GM21737 (cell line): ENCODE measurements around the gene ICAM2.

Source experiments
- ATAC-seq: cut with Tn5 transposase; IDR thresholded peaks from one replicate; pipeline ENCODE4 v1.9.1; 2021; ENCODE audit warnings: mild to moderate bottlenecking, moderate library complexity; ENCODE audit not compliant: unreplicated experiment

The ICAM2 gene

GRCh38 chr17:64045176-64045575, 24.7 kb upstream of the ICAM2 start:
- no peak for ATAC-seq

GRCh38 chr17:64042700-64043485, 22.5 kb upstream of the ICAM2 start:
- no peak for ATAC-seq

GRCh38 chr17:64041912-64042311, 21.5 kb upstream of the ICAM2 start:
- ATAC-seq: no peak

GRCh38 chr17:64040206-64040605, 19.8 kb upstream of the ICAM2 start:
- ATAC-seq: no peak

- no peak for ATAC-seq
These were observed 18.6 kb upstream of the ICAM2 start for GRCh38 chr17:64039106-64039400.

- ATAC-seq: no peak
These were observed 18.1 kb upstream of the ICAM2 start for GRCh38 chr17:64038331-64039105.

GRCh38 chr17:64037802-64038201, 17.4 kb upstream of the ICAM2 start:
- no peak for ATAC-seq

GRCh38 chr17:64037180-64037579, 16.7 kb upstream of the ICAM2 start:
- ATAC-seq: no peak

- ATAC-seq: no peak
These were observed 15.9 kb upstream of the ICAM2 start for GRCh38 chr17:64036198-64036922.

GRCh38 chr17:64032081-64032480, 11.6 kb upstream of the ICAM2 start:
- ATAC-seq: no peak

- no peak for ATAC-seq
These were observed 8.5 kb upstream of the ICAM2 start for GRCh38 chr17:64028874-64029464.

GRCh38 chr17:64025732-64026294, 5.4 kb upstream of the ICAM2 start:
- ATAC-seq: no peak

GRCh38 chr17:64024781-64025731, 4.6 kb upstream of the ICAM2 start:
- ATAC-seq: no peak

- no peak for ATAC-seq
These were observed 3.8 kb upstream of the ICAM2 start for GRCh38 chr17:64024215-64024654.

GRCh38 chr17:64022611-64023063, 2.2 kb upstream of the ICAM2 start:
- ATAC-seq: no peak

GRCh38 chr17:64019551-64019961, 877 bp downstream of the ICAM2 start:
- peak; percentile 6 for ATAC-seq

- ATAC-seq: no peak
These were observed 3.0 kb downstream of the ICAM2 start for GRCh38 chr17:64017381-64017980.

- no peak for ATAC-seq
These were observed 3.5 kb downstream of the ICAM2 start for GRCh38 chr17:64016974-64017373.

- ATAC-seq: no peak
These were observed 4.1 kb downstream of the ICAM2 start for GRCh38 chr17:64016231-64016784.
